ENCODE data around the gene TMEM184B. TPM values are rescaled to one million over a fixed set of nuclear protein-coding genes. Genes with fewer than 3 reads are reported as not detected.
A peak's percentile ranks its signal among the peaks of the same experiment; 100 is the strongest.

TMEM184B gene
- total RNA-seq, 1 donor from 2014 or later: 81.0 TPM

- Mint-ChIP-seq H3K4me1 (ENCODE audit: low read depth, unreplicated experiment) (peaks cover 1% of the 10 kb centered on the region), H3K4me3 (ENCODE audit: unreplicated experiment) (no peak overlapping the region), H3K9me3 (ENCODE audit: unreplicated experiment) (peaks cover 11% of the 10 kb centered on the region), H3K36me3 (ENCODE audit: unreplicated experiment) (no peaks in the 10 kb centered on the region), H3K27me3 (ENCODE audit: unreplicated experiment) (peaks cover 9% of the 10 kb centered on the region), H3K27ac (ENCODE audit: unreplicated experiment) (no peak overlapping the region)
- TF ChIP-seq, protein P1, sequence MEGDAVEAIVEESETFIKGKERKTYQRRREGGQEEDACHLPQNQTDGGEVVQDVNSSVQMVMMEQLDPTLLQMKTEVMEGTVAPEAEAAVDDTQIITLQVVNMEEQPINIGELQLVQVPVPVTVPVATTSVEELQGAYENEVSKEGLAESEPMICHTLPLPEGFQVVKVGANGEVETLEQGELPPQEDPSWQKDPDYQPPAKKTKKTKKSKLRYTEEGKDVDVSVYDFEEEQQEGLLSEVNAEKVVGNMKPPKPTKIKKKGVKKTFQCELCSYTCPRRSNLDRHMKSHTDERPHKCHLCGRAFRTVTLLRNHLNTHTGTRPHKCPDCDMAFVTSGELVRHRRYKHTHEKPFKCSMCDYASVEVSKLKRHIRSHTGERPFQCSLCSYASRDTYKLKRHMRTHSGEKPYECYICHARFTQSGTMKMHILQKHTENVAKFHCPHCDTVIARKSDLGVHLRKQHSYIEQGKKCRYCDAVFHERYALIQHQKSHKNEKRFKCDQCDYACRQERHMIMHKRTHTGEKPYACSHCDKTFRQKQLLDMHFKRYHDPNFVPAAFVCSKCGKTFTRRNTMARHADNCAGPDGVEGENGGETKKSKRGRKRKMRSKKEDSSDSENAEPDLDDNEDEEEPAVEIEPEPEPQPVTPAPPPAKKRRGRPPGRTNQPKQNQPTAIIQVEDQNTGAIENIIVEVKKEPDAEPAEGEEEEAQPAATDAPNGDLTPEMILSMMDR (IDR thresholded peaks at IDR 0.05; ENCODE audit: partially characterized antibody, unreplicated experiment): no peak
- no peak for DNase-seq
These were observed 82.2 kb downstream of the TMEM184B start for GRCh38 chr22:38190581-38190980.

DNA sequence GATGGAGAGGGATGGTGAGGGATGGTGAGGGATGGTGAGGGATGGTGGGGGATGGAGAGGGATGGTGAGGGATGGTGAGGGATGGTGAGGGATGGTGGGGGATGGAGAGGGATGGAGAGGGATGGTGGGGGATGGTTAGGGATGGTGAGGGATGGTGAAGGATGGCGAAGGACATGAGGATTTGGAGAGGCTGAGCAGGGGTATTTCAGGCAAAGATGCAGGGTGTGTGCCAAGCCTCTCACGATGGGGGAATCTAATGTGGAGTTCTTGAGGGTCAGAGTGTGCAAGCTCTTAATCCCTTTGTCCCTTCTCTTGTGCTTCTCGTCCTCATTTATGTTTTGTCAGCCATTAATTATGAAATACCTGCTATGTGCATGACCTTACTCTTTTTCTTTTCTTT, 83.7 kb downstream of the TMEM184B start:
- Mint-ChIP-seq H3K27me3 (ENCODE audit: unreplicated experiment) (peaks cover 9% of the 10 kb centered on the region), H3K4me3 (ENCODE audit: unreplicated experiment) (no peak overlapping the region), H3K27ac (ENCODE audit: unreplicated experiment) (no peak overlapping the region), H3K4me1 (ENCODE audit: low read depth, unreplicated experiment) (peaks cover 1% of the 10 kb centered on the region), H3K9me3 (ENCODE audit: unreplicated experiment) (peaks cover 11% of the 10 kb centered on the region), H3K36me3 (ENCODE audit: unreplicated experiment) (no peaks in the 10 kb centered on the region)
- DNase-seq: no peak
- TF ChIP-seq, protein P1 (IDR thresholded peaks at IDR 0.05; ENCODE audit: partially characterized antibody, unreplicated experiment): no peak

DNA sequence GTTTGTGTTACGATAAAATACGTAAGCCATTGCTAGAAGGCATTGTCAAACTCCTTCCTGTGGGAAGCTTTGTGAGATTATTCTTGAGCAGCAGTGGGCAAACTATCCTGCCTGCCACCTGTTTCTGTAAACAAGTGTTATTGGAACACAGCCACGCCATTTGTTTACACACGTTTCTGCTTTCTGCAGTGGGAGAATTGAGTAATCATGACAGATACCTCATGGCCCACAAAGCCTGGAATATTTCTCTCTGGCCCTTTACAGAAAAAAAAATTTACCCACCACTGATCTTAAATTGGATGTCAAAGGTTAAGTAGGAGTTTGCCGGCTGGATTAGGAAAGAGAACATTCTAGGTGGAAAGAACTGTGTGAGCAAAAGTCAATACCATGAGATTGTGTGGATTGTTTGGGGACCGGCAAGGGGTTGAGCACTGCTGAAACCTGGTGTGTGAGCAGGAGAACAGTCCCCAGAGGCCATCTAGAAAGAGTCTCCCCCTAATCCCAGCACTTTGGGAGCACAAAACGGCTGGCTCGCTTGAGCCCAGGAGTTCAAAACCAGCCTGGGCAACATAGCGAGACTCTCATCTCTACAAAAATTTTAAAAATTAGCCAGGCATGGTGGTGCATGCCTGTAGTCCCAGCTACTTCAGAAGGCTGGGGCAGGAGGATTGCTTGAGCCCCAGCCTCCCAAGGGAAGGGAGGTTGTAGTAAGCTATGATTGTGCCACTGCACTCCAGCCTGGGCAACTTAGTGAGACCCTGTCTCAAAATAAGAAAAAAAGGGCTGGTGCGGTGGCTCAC, 85.2 kb downstream of the TMEM184B start:
- no peak overlapping the region for H3K27ac Mint-ChIP-seq (ENCODE audit: unreplicated experiment)
- peaks cover 1% of the 10 kb centered on the region for H3K4me1 Mint-ChIP-seq (ENCODE audit: low read depth, unreplicated experiment)
- peaks cover 9% of the 10 kb centered on the region for H3K27me3 Mint-ChIP-seq (ENCODE audit: unreplicated experiment)
- no peak overlapping the region for H3K4me3 Mint-ChIP-seq (ENCODE audit: unreplicated experiment)
- no peak for DNase-seq
- H3K36me3 Mint-ChIP-seq (ENCODE audit: unreplicated experiment): no peaks in the 10 kb centered on the region
- H3K9me3 Mint-ChIP-seq (ENCODE audit: unreplicated experiment): peaks cover 11% of the 10 kb centered on the region
- TF ChIP-seq, protein P1 (IDR thresholded peaks at IDR 0.05; ENCODE audit: partially characterized antibody, unreplicated experiment): no peak

DNA sequence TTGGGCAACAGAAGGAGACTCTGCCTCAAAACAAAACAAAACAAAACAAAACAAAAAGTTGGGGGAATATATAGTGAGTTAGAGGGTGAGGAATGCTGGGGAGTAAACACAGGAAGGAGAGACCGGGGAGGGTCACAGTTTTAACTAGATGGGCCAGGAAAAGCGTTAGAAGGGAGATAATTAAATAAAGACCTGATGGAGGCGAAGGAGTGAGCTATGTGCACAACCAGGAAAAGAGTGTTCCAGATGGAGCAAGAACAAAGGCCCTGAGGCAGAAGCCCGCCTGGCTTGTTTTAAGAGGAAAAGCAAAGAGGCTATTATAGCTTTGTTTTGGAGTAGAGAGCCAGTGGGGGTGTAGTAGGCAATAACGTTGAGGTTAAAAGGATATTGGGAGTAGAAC, 86.4 kb downstream of the TMEM184B start:
- no peak for DNase-seq
- H3K9me3 Mint-ChIP-seq (ENCODE audit: unreplicated experiment): peaks cover 8% of the 10 kb centered on the region
- TF ChIP-seq, protein P1 (IDR thresholded peaks at IDR 0.05; ENCODE audit: partially characterized antibody, unreplicated experiment): no peak
- no peak overlapping the region for H3K27ac Mint-ChIP-seq (ENCODE audit: unreplicated experiment)
- no peak overlapping the region for H3K4me3 Mint-ChIP-seq (ENCODE audit: unreplicated experiment)
- H3K36me3 Mint-ChIP-seq (ENCODE audit: unreplicated experiment): no peaks in the 10 kb centered on the region
- H3K4me1 Mint-ChIP-seq (ENCODE audit: low read depth, unreplicated experiment): peaks cover 6% of the 10 kb centered on the region
- peaks cover 4% of the 10 kb centered on the region for H3K27me3 Mint-ChIP-seq (ENCODE audit: unreplicated experiment)

GRCh38 chr22:38184788-38185187, 88.0 kb downstream of the TMEM184B start:
- no peak for DNase-seq
- Mint-ChIP-seq H3K36me3 (ENCODE audit: unreplicated experiment) (no peaks in the 10 kb centered on the region), H3K27me3 (ENCODE audit: unreplicated experiment) (no peaks in the 10 kb centered on the region), H3K4me3 (ENCODE audit: unreplicated experiment) (no peak overlapping the region), H3K4me1 (ENCODE audit: low read depth, unreplicated experiment) (peaks cover 9% of the 10 kb centered on the region), H3K27ac (ENCODE audit: unreplicated experiment) (peak overlapping the region; percentile 23), H3K9me3 (ENCODE audit: unreplicated experiment) (peaks cover 6% of the 10 kb centered on the region)
- TF ChIP-seq, protein P1 (IDR thresholded peaks at IDR 0.05; ENCODE audit: partially characterized antibody, unreplicated experiment): no peak

Measured in glutamatergic neuron (in vitro differentiated cells).